Suppressor macrophage (primary cell): ENCODE measurements around the gene LHX5.
A peak's percentile ranks its signal among the peaks of the same experiment; 100 is the strongest.

ENCODE experiments used
- DNase-seq, 4 experiments: peaks; one replicate each; pipeline ENCODE4 v3.0.0-alpha.2; 2020 to 2022

The LHX5 gene

GRCh38 chr12:113464852-113465719 is 6.6 kb downstream of the LHX5 start:
- DNase-seq: no peak

GRCh38 chr12:113464452-113464775 is 7.3 kb downstream of the LHX5 start:
- DNase-seq: no peak

GRCh38 chr12:113463746-113464451 is 7.8 kb downstream of the LHX5 start:
- peak in 3 of 4 experiments; percentile 16 to 43 (median 41) for DNase-seq

GRCh38 chr12:113462998-113463745 is 8.5 kb downstream of the LHX5 start:
- DNase-seq: peak in 2 of 4 experiments; percentile 14 to 68

- DNase-seq: peak; percentile 88 to 93 (median 91)
Measured at GRCh38 chr12:113462117-113462774, 9.4 kb downstream of the LHX5 start.

GRCh38 chr12:113461666-113462065 is 10.0 kb downstream of the LHX5 start:
- DNase-seq: peak in 3 of 4 experiments; percentile 48 to 52 (median 51)

GRCh38 chr12:113459981-113460380 is 11.7 kb downstream of the LHX5 start:
- DNase-seq: no peak

GRCh38 chr12:113457710-113458109 is 14.0 kb downstream of the LHX5 start:
- no peak for DNase-seq

GRCh38 chr12:113457185-113457584 is 14.5 kb downstream of the LHX5 start:
- no peak for DNase-seq

- DNase-seq: no peak
Measured at GRCh38 chr12:113456761-113457160, 14.9 kb downstream of the LHX5 start.

- no peak for DNase-seq
Measured at GRCh38 chr12:113456199-113456598, 15.5 kb downstream of the LHX5 start.

GRCh38 chr12:113453330-113453729 is 18.3 kb downstream of the LHX5 start:
- no peak for DNase-seq

- DNase-seq: no peak
Measured at GRCh38 chr12:113452458-113452857, 19.2 kb downstream of the LHX5 start.

GRCh38 chr12:113449839-113450238 is 21.8 kb downstream of the LHX5 start:
- no peak for DNase-seq

- no peak for DNase-seq
Measured at GRCh38 chr12:113449299-113449698, 22.4 kb downstream of the LHX5 start.

- DNase-seq: no peak
Measured at GRCh38 chr12:113448873-113449272, 22.8 kb downstream of the LHX5 start.

GRCh38 chr12:113445544-113446171 is 26.0 kb downstream of the LHX5 start:
- DNase-seq: peak; percentile 43 to 77 (median 70)

GRCh38 chr12:113443030-113443539 is 28.6 kb downstream of the LHX5 start:
- no peak for DNase-seq

GRCh38 chr12:113440947-113441782 is 30.5 kb downstream of the LHX5 start:
- DNase-seq: no peak

- no peak for DNase-seq
Measured at GRCh38 chr12:113440336-113440735, 31.3 kb downstream of the LHX5 start.

GRCh38 chr12:113439606-113440030 is 32.1 kb downstream of the LHX5 start:
- peak in 3 of 4 experiments; percentile 37 to 65 (median 54) for DNase-seq
